ENCODE data around the gene MCRIP1.

GRCh38 chr17:81845881-81846742 is 13.0 kb upstream of the MCRIP1 start:
- TF ChIP-seq CTCF (IDR thresholded peaks at IDR 0.05) (no peak), EP300 (IDR thresholded peaks at IDR 0.05) (no peak), POLR2A (IDR thresholded peaks at IDR 0.05) (no peak)
